WI38 (cell line): ENCODE data around the gene NPEPPS.

Experiments used
- H3K4me3 ChIP-seq: 2 replicates; pipeline ENCODE4 v1.5.1; 2011; ENCODE audit warnings: low read depth, mild to moderate bottlenecking, control low read depth, low read length
- CTCF ChIP-seq: IDR thresholded peaks from 2 replicates; pipeline ENCODE4 v1.5.1; 2012; ENCODE audit warnings: low read depth, mild to moderate bottlenecking, control low read depth, low read length

The NPEPPS gene

GRCh38 chr17:47611372-47612350 lies 80.8 kb downstream of the NPEPPS start:
- no peak for TF ChIP-seq CTCF

GRCh38 chr17:47615766-47616424 lies 85.0 kb downstream of the NPEPPS start:
- TF ChIP-seq CTCF: peak; percentile 20; the same call in 1 of the 2 replicates
- H3K4me3 ChIP-seq: no peak overlapping the region

More at GRCh38 chr17:47611372-47612350, 80.8 kb downstream of the NPEPPS start:
- no peak overlapping the region for H3K4me3 ChIP-seq

- no peak overlapping the region for H3K4me3 ChIP-seq
- 0 out of 2 replicates have a peak, but pooled peaks have one; percentile 29 for TF ChIP-seq CTCF
Measured at GRCh38 chr17:47618410-47618809, 87.5 kb downstream of the NPEPPS start.

- TF ChIP-seq CTCF: no peak
- H3K4me3 ChIP-seq: no peak overlapping the region
Measured at GRCh38 chr17:47620503-47621245, 89.8 kb downstream of the NPEPPS start.

- no peak overlapping the region for H3K4me3 ChIP-seq
- no peak for TF ChIP-seq CTCF
Measured at GRCh38 chr17:47621293-47622179, 90.6 kb downstream of the NPEPPS start.

- no peak overlapping the region for H3K4me3 ChIP-seq
- no peak for TF ChIP-seq CTCF
Measured at GRCh38 chr17:47622180-47622549, 91.3 kb downstream of the NPEPPS start.
